GM12878 (cell line): ENCODE results near the gene MAP1S. TPM values are rescaled to one million over a fixed set of nuclear protein-coding genes. Genes with fewer than 3 reads are reported as not detected.
A peak's percentile ranks its signal among the peaks of the same experiment; 100 is the strongest.

Source experiments
- ATAC-seq: fragments of 200-7000 bp; cut with Tn5 transposase; 3 replicates; pipeline ENCODE4 v1.9.1; 2020; ENCODE audit warnings: mild to moderate bottlenecking, moderate library complexity
- BruUV-seq: library from RNA; stranded (reverse); fragments of 400-500 nt; replicated peaks from 2 replicates; lab custom pipeline; 2021; lab: Mats Ljungman, UMichigan
- CTCF ChIA-PET: fragments of 300-600 bp; sonication (Branson Sonifier 250); formaldehyde crosslinking; extraction: SDS; loops from one replicate; lab custom pipeline; 2021; ENCODE audit warnings: inconsistent platforms; lab: Yijun Ruan, JAX
- POLR2A ChIA-PET: fragments of 350-600 bp; formaldehyde crosslinking; extraction: SDS; loops from one replicate; lab custom pipeline; 2021; ENCODE audit warnings: inconsistent platforms; lab: Charles Lee
- RAD21 ChIA-PET: fragments of 300-600 bp; sonication (Branson Sonifier 250); formaldehyde crosslinking; loops from one replicate; lab custom pipeline; 2023; ENCODE audit warnings: antibody characterized with exemption; ENCODE audit not compliant: unreplicated experiment; lab: Charles Lee
- SMC1A ChIA-PET: fragments of 300-600 bp; sonication (Branson Sonifier 250); formaldehyde crosslinking; loops from one replicate; lab custom pipeline; 2023; ENCODE audit not compliant: unreplicated experiment, uncharacterized antibody; lab: Charles Lee
- DNase-seq: peaks from one replicate; pipeline ENCODE4 v3.0.0-alpha.2; 2011; ENCODE audit warnings: low read depth, low spot score
- FAIRE-seq: peaks from 3 replicates; lab custom pipeline; 2011; peaks lifted over from hg19 to GRCh38; lab: Jason Lieb, UNC
- H2AFZ ChIP-seq: 2 replicates; pipeline ENCODE4 v1.6.0; 2011; ENCODE audit warnings: low read depth, low read length, control low read depth; ENCODE audit not compliant: control insufficient read depth
- H3K27ac ChIP-seq: 2 replicates; pipeline ENCODE4 v1.5.1; 2011; ENCODE audit warnings: control low read depth; ENCODE audit not compliant: control insufficient read depth, insufficient read depth
- H3K27me3 ChIP-seq, 2 experiments: replicated peaks in 1 of 2; 2 replicates each; pipeline versions ENCODE4 v1.6.0 to v1.6.1; 2011; ENCODE audit warnings: low read length in 1 of 2; ENCODE audit not compliant: control insufficient read depth in 2 of 2, insufficient read depth in 2 of 2
- H3K36me3 ChIP-seq, 2 experiments: 2 replicates each; pipeline ENCODE4 v1.5.1; 2011; ENCODE audit warnings: low read length in 1 of 2; ENCODE audit not compliant: control insufficient read depth in 2 of 2, insufficient read depth in 2 of 2
- H3K4me1 ChIP-seq: 2 replicates; pipeline ENCODE4 v1.6.1; 2011; ENCODE audit warnings: mild to moderate bottlenecking, low read length, moderate library complexity, mixed read lengths; ENCODE audit not compliant: control insufficient read depth, insufficient read depth
- H3K4me2 ChIP-seq: 2 replicates; pipeline ENCODE4 v1.6.0; 2011; ENCODE audit warnings: control low read depth; ENCODE audit not compliant: control insufficient read depth, insufficient read depth
- H3K4me3 ChIP-seq: fragments of 200-600 bp; sonication (generic); 2 replicates; pipeline ENCODE4 v1.5.1; 2016
- H3K79me2 ChIP-seq: 2 replicates; pipeline ENCODE4 v1.6.0; 2011; ENCODE audit warnings: low read length; ENCODE audit not compliant: control insufficient read depth, insufficient read depth
- H3K9ac ChIP-seq: 2 replicates; pipeline ENCODE4 v1.8.0; 2011; ENCODE audit warnings: low read length, control low read depth, mixed read lengths; ENCODE audit not compliant: control insufficient read depth, insufficient read depth
- H3K9me3 ChIP-seq: replicated peaks from 3 replicates; pipeline ENCODE4 v1.5.1; 2011; ENCODE audit warnings: mild to moderate bottlenecking, low read length; ENCODE audit not compliant: control insufficient read depth, insufficient read depth
- H4K20me1 ChIP-seq: 2 replicates; pipeline ENCODE4 v1.6.0; 2011; ENCODE audit not compliant: control insufficient read depth, insufficient read depth
- BHLHE40 ChIP-seq, 2 experiments: fragments of 450-650 bp in 1 of 2; IDR thresholded peaks; 2 replicates each; pipeline ENCODE4 v1.6.1; 2011 to 2017; ENCODE audit warnings: low read depth in 2 of 2, borderline replicate concordance in 1 of 2, improper control_type of control experiment in 1 of 2, low read length in 1 of 2, mild to moderate bottlenecking in 1 of 2
- BMI1 ChIP-seq: fragments of 450-650 bp; IDR thresholded peaks from 2 replicates; pipeline ENCODE4 v1.6.1; 2016; ENCODE audit warnings: mild to moderate bottlenecking, moderate library complexity, borderline replicate concordance
- CTCF ChIP-seq, 3 experiments: IDR thresholded peaks in 2 of 3; conservative IDR thresholded peaks in 1 of 3; 2 replicates each; pipeline ENCODE4 v1.5.1; 2011; ENCODE audit warnings: low read depth in 3 of 3, low read length in 3 of 3, mild to moderate bottlenecking in 3 of 3, control low read depth in 2 of 3, moderate library complexity in 2 of 3, inconsistent platforms in 1 of 3, mixed read lengths in 1 of 3; ENCODE audit not compliant: control insufficient read depth in 2 of 3, insufficient read depth in 1 of 3; ENCODE audit errors: extremely low read depth in 1 of 3
- ELK1 ChIP-seq: IDR thresholded peaks from 2 replicates; pipeline ENCODE4 v1.6.1; 2012; ENCODE audit warnings: low read depth, low read length, improper control_type of control experiment
- IRF5 ChIP-seq: fragments of 450-650 bp; IDR thresholded peaks from 2 replicates; pipeline ENCODE4 v1.6.1; 2017; ENCODE audit warnings: borderline replicate concordance
- NKRF ChIP-seq: fragments of 450-650 bp; conservative IDR thresholded peaks from 2 replicates; pipeline ENCODE4 v1.6.1; 2017; ENCODE audit warnings: mild to moderate bottlenecking, moderate library complexity
- WGBS: methylation state at CpG from one replicate; pipeline ENCODE4 v1.1.6; 2016; ENCODE audit warnings: low lambda C conversion rate; ENCODE audit not compliant: insufficient replicate concordance, insufficient coverage; ENCODE audit errors: missing lambda C conversion rate; 5-methylcytosine and 5-hydroxymethylcytosine counted together
- in situ Hi-C: fragments of 300-500 bp; cut with MboI; formaldehyde crosslinking; loops from 9 replicates; pipeline ENCODE4 v1.14.3; 2018; ENCODE audit warnings: mixed read lengths
- intact Hi-C: fragments of 100-400 bp; cut with micrococcal nuclease; formaldehyde crosslinking; loops from one replicate; pipeline ENCODE4 v1.14.2; 2022; ENCODE audit not compliant: unreplicated experiment
- polyA plus RNA-seq, 11 experiments: library from polyadenylated mRNA; depleted of rRNA in 4 of 11; unstranded in 6 of 11; stranded (reverse) in 5 of 11; fragments of >200 nt; fragmentation: Nextera tagmentation in 4 of 11; fragmentation: Illumina TruSeq in 1 of 11; extraction: Ambion mirVana in 4 of 11; extraction: Trizol in 1 of 11; gene quantifications; 1 replicate in 1 of 11; 2 replicates in 10 of 11; pipeline versions ENCODE4 v1.2.1 to v1.2.3, GENCODE V29; 2011 to 2016; ENCODE audit warnings: inconsistent platforms in 2 of 11, missing spikeins in 2 of 11, low read depth in 1 of 11
- total RNA-seq, 4 experiments: library from RNA; depleted of rRNA in 3 of 4; stranded (reverse); fragments of >200 nt in 3 of 4; fragmentation: Illumina TruSeq in 1 of 4; extraction: Trizol in 1 of 4; gene quantifications; 2 replicates each; pipeline versions ENCODE4 v1.2.1 to v1.2.3, GENCODE V29; 2013 to 2021
- TF ChIP-seq, protein P1 (sequence below): fragments of 450-650 bp; IDR thresholded peaks from 2 replicates; pipeline ENCODE4 v1.6.1; 2017; ENCODE audit warnings: mild to moderate bottlenecking, low read depth, inconsistent platforms; ENCODE audit not compliant: poor library complexity, severe bottlenecking

Gene MAP1S
- total and polyA plus RNA-seq, 10 of the 15 experiments (the other 5 are each of a cell fraction or from before 2014, with no cell fraction given), result 2.1 to 63.9 (median 15.0) TPM

DNA sequence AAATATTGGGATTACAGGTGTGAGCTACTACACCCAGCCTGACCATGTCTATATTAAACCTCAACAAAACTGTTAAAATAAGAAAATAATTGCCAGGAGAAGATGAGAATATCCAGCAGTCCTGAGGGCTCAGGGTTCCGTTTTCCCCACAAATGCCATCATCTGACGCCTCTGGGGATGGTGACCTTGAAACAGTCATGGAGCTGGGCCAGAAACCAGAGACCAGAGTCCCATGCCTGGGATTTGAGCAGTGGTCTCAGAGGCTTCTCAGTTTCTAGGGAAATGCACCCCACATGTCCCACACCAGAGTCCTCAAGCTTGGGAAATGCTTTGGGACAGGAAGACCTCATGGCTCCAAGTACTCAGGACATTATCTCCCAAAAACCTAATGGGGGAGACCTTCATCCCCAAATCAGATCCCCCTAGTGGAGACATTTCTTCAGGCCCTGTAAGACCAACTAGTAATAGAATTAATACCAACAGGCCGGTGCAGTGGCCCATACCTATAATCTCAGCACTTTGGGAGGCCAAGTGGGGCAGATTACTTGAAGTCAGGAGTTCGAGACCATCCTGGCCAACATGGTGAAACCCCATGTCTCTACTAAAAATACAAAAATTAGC lies 2.9 kb upstream of the MAP1S start:
- Histone ChIP-seq H3K27ac (no peak overlapping the region), H2AFZ (no peak overlapping the region), H3K36me3 (no peaks in the 10 kb centered on the region), H4K20me1 (no peaks in the 10 kb centered on the region), H3K9me3 (no peaks in the 10 kb centered on the region), H3K4me2 (no peak overlapping the region), H3K4me1 (peaks cover 19% of the 10 kb centered on the region), H3K27me3 (no peaks in the 10 kb centered on the region), H3K4me3 (no peak overlapping the region), H3K79me2 (peaks cover 20% of the 10 kb centered on the region), H3K9ac (no peak overlapping the region)
- in situ Hi-C loops (no loop called here), intact Hi-C loops (loop anchor here (5.0 kb wide), 1 partner anchor 36 kb away; the partner anchor contains the start of gene FCHO1)
- ATAC-seq (no peak), DNase-seq (no peak), FAIRE-seq (no peak)
- TF ChIP-seq CTCF (IDR thresholded peaks at IDR 0.05 in 2 of 3, conservative IDR thresholded peaks at IDR 0.05 in 1 of 3; ENCODE audit: control insufficient read depth in 2 of 3, extremely low read depth in 1 of 3, insufficient read depth in 1 of 3, low read depth in 3 of 3, low read length in 3 of 3), result peak in 2 of 3 experiments; percentile 27 to 29; a peak in 2 of 6 replicates
- TF ChIP-seq BHLHE40 (IDR thresholded peaks at IDR 0.05; ENCODE audit: borderline replicate concordance in 1 of 2, low read depth in 2 of 2, low read length in 1 of 2), result no peak
- no peak for TF ChIP-seq BMI1
- TF ChIP-seq, protein P1, sequence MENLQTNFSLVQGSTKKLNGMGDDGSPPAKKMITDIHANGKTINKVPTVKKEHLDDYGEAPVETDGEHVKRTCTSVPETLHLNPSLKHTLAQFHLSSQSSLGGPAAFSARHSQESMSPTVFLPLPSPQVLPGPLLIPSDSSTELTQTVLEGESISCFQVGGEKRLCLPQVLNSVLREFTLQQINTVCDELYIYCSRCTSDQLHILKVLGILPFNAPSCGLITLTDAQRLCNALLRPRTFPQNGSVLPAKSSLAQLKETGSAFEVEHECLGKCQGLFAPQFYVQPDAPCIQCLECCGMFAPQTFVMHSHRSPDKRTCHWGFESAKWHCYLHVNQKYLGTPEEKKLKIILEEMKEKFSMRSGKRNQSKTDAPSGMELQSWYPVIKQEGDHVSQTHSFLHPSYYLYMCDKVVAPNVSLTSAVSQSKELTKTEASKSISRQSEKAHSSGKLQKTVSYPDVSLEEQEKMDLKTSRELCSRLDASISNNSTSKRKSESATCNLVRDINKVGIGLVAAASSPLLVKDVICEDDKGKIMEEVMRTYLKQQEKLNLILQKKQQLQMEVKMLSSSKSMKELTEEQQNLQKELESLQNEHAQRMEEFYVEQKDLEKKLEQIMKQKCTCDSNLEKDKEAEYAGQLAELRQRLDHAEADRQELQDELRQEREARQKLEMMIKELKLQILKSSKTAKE, result no peak
- no peak for TF ChIP-seq ELK1
- TF ChIP-seq IRF5, result no peak
- TF ChIP-seq NKRF, result no peak
- CTCF ChIA-PET, result interaction anchor here (0.7 to 1.6 kb wide), 6 partner anchors 12 to 167 kb away, joined by 3 to 11 read pairs (median 5); no protein-coding TSS in a partner anchor
- BruUV-seq, result no TSS peak
- POLR2A ChIA-PET, result interaction anchor here (0.6 to 1.1 kb wide), 2 partner anchors 26 to 76 kb away, joined by 3 to 6 read pairs; no protein-coding TSS in a partner anchor
- SMC1A ChIA-PET, result interaction anchor here (0.9 to 7.6 kb wide), 2 partner anchors 10 to 38 kb away, joined by 5 to 91 read pairs; partner anchors contain the start of gene FCHO1
- 50% methylated on average over 4 of the region's 4 CpGs for WGBS
- RAD21 ChIA-PET, result interaction anchor here (0.8 kb wide), 1 partner anchor 23 kb away, joined by 3 read pairs; no protein-coding TSS in a partner anchor
